GM19240 (cell line): ENCODE measurements around the gene TAF10.

ENCODE experiments used
- DNase-seq: peaks from one replicate; pipeline ENCODE4 v3.0.0; 2011; ENCODE audit warnings: low spot score; ENCODE audit not compliant: insufficient read length

The TAF10 gene

GRCh38 chr11:6625156-6625831 is 13.3 kb upstream of the TAF10 start:
- DNase-seq = no peak

- no peak for DNase-seq
Measured at GRCh38 chr11:6623391-6624363, 11.7 kb upstream of the TAF10 start.

- no peak for DNase-seq
Measured at GRCh38 chr11:6622261-6623171, 10.5 kb upstream of the TAF10 start.

- no peak for DNase-seq
Measured at GRCh38 chr11:6621711-6622211, 9.7 kb upstream of the TAF10 start.

GRCh38 chr11:6620636-6621035 is 8.6 kb upstream of the TAF10 start:
- DNase-seq = no peak

GRCh38 chr11:6619004-6619745 is 7.2 kb upstream of the TAF10 start, which contains the start of gene TPP1:
Gene TPP1, minus strand, starts transcription at chr11:6619422. Its CDS starts 22 bp downstream, at chr11:6619400.
- peak; percentile 100 for DNase-seq

- no peak for DNase-seq
Measured at GRCh38 chr11:6618117-6619003, 6.3 kb upstream of the TAF10 start.

- DNase-seq = no peak
Measured at GRCh38 chr11:6617315-6617781, 5.3 kb upstream of the TAF10 start.

- no peak for DNase-seq
Measured at GRCh38 chr11:6616596-6617250, 4.7 kb upstream of the TAF10 start.

- DNase-seq = no peak
Measured at GRCh38 chr11:6615882-6616585, 4.0 kb upstream of the TAF10 start.

GRCh38 chr11:6615046-6615445 is 3.0 kb upstream of the TAF10 start:
- no peak for DNase-seq

- no peak for DNase-seq
Measured at GRCh38 chr11:6614446-6614845, 2.4 kb upstream of the TAF10 start.

GRCh38 chr11:6613496-6613895 is 1.5 kb upstream of the TAF10 start:
- DNase-seq = no peak

- DNase-seq = no peak
Measured at GRCh38 chr11:6611963-6612212, 128 bp downstream of the TAF10 start.

- no peak for DNase-seq
Measured at GRCh38 chr11:6611092-6611962, 689 bp downstream of the TAF10 start.

- DNase-seq = no peak
Measured at GRCh38 chr11:6610591-6610990, 1.4 kb downstream of the TAF10 start.

- no peak for DNase-seq
Measured at GRCh38 chr11:6609502-6610015, 2.5 kb downstream of the TAF10 start.
